ENCODE measurements around the gene CCN5. TPM values are rescaled to one million over a fixed set of nuclear protein-coding genes. Genes with fewer than 3 reads are reported as not detected.

Gene CCN5
- total and polyA plus RNA-seq, 2 donors from 2014 or later, result 0.41 to 3.1 TPM

DNA sequence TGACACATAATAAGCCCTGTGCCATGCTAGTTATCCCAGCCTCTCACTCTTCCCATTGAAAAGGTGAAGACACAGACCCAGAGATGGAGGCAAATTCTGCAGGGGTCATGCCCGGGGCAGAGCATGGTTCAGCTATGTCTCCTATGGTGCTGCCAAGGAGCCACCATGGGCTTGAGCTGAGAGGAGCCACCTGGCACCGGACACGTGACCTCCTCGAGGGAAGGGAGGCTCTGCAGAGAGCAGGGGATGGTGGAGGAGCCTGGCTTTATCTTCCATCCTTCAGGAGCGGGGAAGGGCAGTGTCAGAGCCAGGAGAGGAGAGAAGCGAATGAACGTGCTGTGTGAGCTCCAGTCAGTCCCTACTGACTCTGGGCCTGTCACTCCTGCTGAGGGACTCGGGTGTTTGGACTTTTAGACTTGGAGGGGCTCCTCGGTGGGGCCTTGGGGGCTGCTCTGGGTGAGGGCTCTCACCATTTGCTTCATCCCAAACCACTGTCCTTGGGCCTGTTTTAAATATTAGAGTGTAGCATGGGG is 11.1 kb upstream of the CCN5 start:
- H3K36me3 ChIP-seq (ENCODE audit: control insufficient read depth in 2 of 3, insufficient read depth in 3 of 3, low read length in 3 of 3), result no peaks in the 10 kb centered on the region
- no peak overlapping the region for H3K27ac ChIP-seq (ENCODE audit: low read depth in 2 of 2, low read length in 2 of 2)
- no peak for FAIRE-seq
- no peaks in the 10 kb centered on the region for H3K9me3 ChIP-seq (ENCODE audit: control insufficient read depth in 2 of 3, insufficient read depth in 1 of 3, low read length in 3 of 3)
- no peak overlapping the region for H3K4me3 ChIP-seq (ENCODE audit: low read length in 3 of 3)
- DNase-seq, result no peak
- TF ChIP-seq, protein P1, sequence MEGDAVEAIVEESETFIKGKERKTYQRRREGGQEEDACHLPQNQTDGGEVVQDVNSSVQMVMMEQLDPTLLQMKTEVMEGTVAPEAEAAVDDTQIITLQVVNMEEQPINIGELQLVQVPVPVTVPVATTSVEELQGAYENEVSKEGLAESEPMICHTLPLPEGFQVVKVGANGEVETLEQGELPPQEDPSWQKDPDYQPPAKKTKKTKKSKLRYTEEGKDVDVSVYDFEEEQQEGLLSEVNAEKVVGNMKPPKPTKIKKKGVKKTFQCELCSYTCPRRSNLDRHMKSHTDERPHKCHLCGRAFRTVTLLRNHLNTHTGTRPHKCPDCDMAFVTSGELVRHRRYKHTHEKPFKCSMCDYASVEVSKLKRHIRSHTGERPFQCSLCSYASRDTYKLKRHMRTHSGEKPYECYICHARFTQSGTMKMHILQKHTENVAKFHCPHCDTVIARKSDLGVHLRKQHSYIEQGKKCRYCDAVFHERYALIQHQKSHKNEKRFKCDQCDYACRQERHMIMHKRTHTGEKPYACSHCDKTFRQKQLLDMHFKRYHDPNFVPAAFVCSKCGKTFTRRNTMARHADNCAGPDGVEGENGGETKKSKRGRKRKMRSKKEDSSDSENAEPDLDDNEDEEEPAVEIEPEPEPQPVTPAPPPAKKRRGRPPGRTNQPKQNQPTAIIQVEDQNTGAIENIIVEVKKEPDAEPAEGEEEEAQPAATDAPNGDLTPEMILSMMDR (IDR thresholded peaks at IDR 0.05; ENCODE audit: borderline replicate concordance, extremely low read depth, insufficient read depth), result no peak
- H3K4me1 ChIP-seq (ENCODE audit: control insufficient read depth in 2 of 3, insufficient read depth in 2 of 3, low read depth in 1 of 3, low read length in 3 of 3), result peaks cover 0 to 12% (median 0%) of the 10 kb centered on the region in 3 donors
- H3K27me3 ChIP-seq (ENCODE audit: control insufficient read depth, insufficient read depth, low read length), result no peaks in the 10 kb centered on the region
- no peak overlapping the region for H3K9ac ChIP-seq (ENCODE audit: low read length in 3 of 3)
- intact Hi-C loops (cut with DNase I), result no loop called here

DNA sequence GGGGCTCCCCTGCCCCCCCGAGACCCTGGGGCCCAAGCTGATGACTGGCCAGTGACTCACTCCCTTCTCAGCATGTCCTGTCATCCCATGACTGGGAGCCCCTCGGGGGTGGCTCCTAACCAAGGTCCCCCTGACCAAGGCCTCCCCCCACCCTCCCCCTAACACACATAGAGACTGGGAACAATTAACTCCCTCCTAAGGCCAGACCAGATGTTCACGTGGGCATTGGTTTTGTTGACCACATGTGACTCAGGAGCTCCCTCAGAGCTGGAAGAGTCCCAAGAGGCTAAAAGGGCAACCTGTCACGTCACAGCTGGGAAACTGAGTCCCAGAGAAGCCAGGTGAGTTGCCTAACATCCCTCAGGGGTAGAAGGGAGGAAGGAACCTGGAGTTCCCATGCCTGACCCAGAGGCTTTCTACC is 10.6 kb upstream of the CCN5 start:
- DNase-seq, result no peak
- Histone ChIP-seq H3K27ac (ENCODE audit: low read depth in 2 of 2, low read length in 2 of 2) (no peak overlapping the region), H3K9ac (ENCODE audit: low read length in 3 of 3) (no peak overlapping the region), H3K4me3 (ENCODE audit: low read length in 3 of 3) (no peak overlapping the region), H3K36me3 (ENCODE audit: control insufficient read depth in 2 of 3, insufficient read depth in 3 of 3, low read length in 3 of 3) (no peaks in the 10 kb centered on the region), H3K4me1 (ENCODE audit: control insufficient read depth in 2 of 3, insufficient read depth in 2 of 3, low read depth in 1 of 3, low read length in 3 of 3) (peaks cover 0 to 12% (median 0%) of the 10 kb centered on the region in 3 donors), H3K27me3 (ENCODE audit: control insufficient read depth, insufficient read depth, low read length) (no peaks in the 10 kb centered on the region), H3K9me3 (ENCODE audit: control insufficient read depth in 2 of 3, insufficient read depth in 1 of 3, low read length in 3 of 3) (no peaks in the 10 kb centered on the region)
- TF ChIP-seq, protein P1 (IDR thresholded peaks at IDR 0.05; ENCODE audit: borderline replicate concordance, extremely low read depth, insufficient read depth), result no peak
- intact Hi-C loops (cut with DNase I), result no loop called here
- no peak for FAIRE-seq

DNA sequence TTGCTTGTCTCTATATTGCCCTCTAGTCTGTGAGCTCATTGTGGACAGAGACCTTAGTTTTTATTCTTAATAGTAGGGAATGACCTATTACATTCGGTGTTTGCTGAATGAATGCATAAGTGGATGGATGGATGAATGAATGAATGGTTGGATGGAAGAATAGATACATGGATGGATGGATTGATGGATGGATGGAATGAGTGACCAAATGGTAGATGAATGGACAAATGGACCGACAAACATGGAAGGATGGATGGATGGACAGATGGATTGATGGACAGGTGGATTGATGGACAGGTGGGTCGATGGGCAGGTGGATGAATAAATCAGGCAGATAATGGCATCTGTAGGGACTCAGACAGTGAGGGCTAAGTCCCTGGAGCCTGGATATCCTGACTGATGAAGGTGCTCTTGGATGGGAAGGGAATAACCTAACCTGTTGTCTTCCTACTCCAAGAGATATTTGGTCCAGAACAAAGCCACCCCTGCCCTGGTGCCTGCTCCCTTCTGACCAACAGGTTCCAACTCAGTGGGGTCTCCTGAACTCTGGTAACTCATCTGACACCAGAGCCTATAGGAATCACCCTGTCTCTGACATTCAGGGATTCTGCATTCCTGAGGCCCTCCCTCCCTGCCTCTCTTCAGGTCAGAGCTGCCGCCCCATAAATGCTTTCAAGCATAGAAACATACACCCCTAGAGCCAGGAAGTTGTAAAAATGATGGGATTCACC is 9.6 kb upstream of the CCN5 start:
- Histone ChIP-seq H3K4me1 (ENCODE audit: control insufficient read depth in 2 of 3, insufficient read depth in 2 of 3, low read depth in 1 of 3, low read length in 3 of 3) (peaks cover 0 to 12% (median 0%) of the 10 kb centered on the region in 3 donors), H3K36me3 (ENCODE audit: control insufficient read depth in 2 of 3, insufficient read depth in 3 of 3, low read length in 3 of 3) (no peaks in the 10 kb centered on the region), H3K27ac (ENCODE audit: low read depth in 2 of 2, low read length in 2 of 2) (no peak overlapping the region), H3K4me3 (ENCODE audit: low read length in 3 of 3) (no peak overlapping the region), H3K9me3 (ENCODE audit: control insufficient read depth in 2 of 3, insufficient read depth in 1 of 3, low read length in 3 of 3) (no peaks in the 10 kb centered on the region), H3K27me3 (ENCODE audit: control insufficient read depth, insufficient read depth, low read length) (no peaks in the 10 kb centered on the region), H3K9ac (ENCODE audit: low read length in 3 of 3) (no peak overlapping the region)
- TF ChIP-seq, protein P1 (IDR thresholded peaks at IDR 0.05; ENCODE audit: borderline replicate concordance, extremely low read depth, insufficient read depth), result no peak
- DNase-seq, result no peak
- FAIRE-seq, result no peak
- intact Hi-C loops (cut with DNase I), result no loop called here

Measured in kidney (tissue), 14 donors.